Tibial nerve (tissue), 4 donors: ENCODE measurements around the gene FNDC3B.

Experiments used
- CTCF ChIP-seq, 5 experiments: fragments of 200-600 bp in 3 of 5; fragments of 450-650 bp in 2 of 5; sonication (generic) in 3 of 5; IDR thresholded peaks; one replicate each; pipeline ENCODE4 v1.5.1; 2016 to 2019; ENCODE audit warnings: antibody characterized with exemption in 5 of 5, mild to moderate bottlenecking in 3 of 5, moderate library complexity in 2 of 5
- EP300 ChIP-seq, 2 donors: sonication (generic); formaldehyde crosslinking; IDR thresholded peaks; one replicate each; pipeline ENCODE4 v1.6.1; 2017; ENCODE audit warnings: antibody characterized with exemption in 2 of 2, mild to moderate bottlenecking in 1 of 2
- POLR2A ChIP-seq, 2 donors: fragments of 450-650 bp; IDR thresholded peaks; one replicate each; pipeline ENCODE4 v1.6.1; 2017; ENCODE audit warnings: antibody characterized with exemption in 2 of 2, mild to moderate bottlenecking in 2 of 2, moderate library complexity in 2 of 2

GRCh38 chr3:172139528-172140276 is 100.3 kb downstream of the FNDC3B start:
- TF ChIP-seq POLR2A (IDR thresholded peaks at IDR 0.05) (no peak), CTCF (IDR thresholded peaks at IDR 0.05) (no peak), EP300 (IDR thresholded peaks at IDR 0.05) (no peak)
